Activated CD8-positive, alpha-beta T cell treated with anti-CD3 and anti-CD28 coated beads for 36 hours (primary cell): Measurements from ENCODE around the gene CELSR1. TPM values are rescaled to one million over a fixed set of nuclear protein-coding genes. Genes with fewer than 3 reads are reported as not detected.
A peak's percentile ranks its signal among the peaks of the same experiment; 100 is the strongest.
"Not testable (repeated sequence)": the region's sequence is repeated elsewhere in the genome, so short reads cannot be mapped to it uniquely, and the experiment has no call there.

ENCODE experiments used
- ATAC-seq: fragments of 200-7000 bp; cut with Tn5 transposase; one replicate; pipeline ENCODE4 v1.10.0; 2021; ENCODE audit warnings: mild to moderate bottlenecking, moderate library complexity
- CTCF ChIA-PET: fragments of 350-600 bp; sonication (Branson Sonifier 250); formaldehyde crosslinking; loops from one replicate; lab custom pipeline; 2021; ENCODE audit warnings: antibody characterized with exemption; lab: Charles Lee
- POLR2A ChIA-PET: fragments of 350-600 bp; sonication (Branson Sonifier 250); formaldehyde crosslinking; loops from one replicate; lab custom pipeline; 2021; ENCODE audit warnings: antibody characterized with exemption; lab: Charles Lee
- DNase-seq: peaks from one replicate; pipeline ENCODE4 v3.0.0-alpha.2; 2020
- H3K27ac Mint-ChIP-seq: one replicate; pipeline ENCODE4 v1.8.0; 2021; ENCODE audit warnings: mild to moderate bottlenecking, mixed read lengths
- H3K27me3 Mint-ChIP-seq: one replicate; pipeline ENCODE4 v1.8.0; 2021; ENCODE audit warnings: mixed read lengths
- H3K36me3 Mint-ChIP-seq: one replicate; pipeline ENCODE4 v1.8.0; 2021; ENCODE audit warnings: low read depth, mixed read lengths
- H3K4me1 Mint-ChIP-seq: one replicate; pipeline ENCODE4 v1.8.0; 2021; ENCODE audit warnings: low read depth, mixed read lengths
- H3K4me3 Mint-ChIP-seq: one replicate; pipeline ENCODE4 v1.8.0; 2021; ENCODE audit warnings: mild to moderate bottlenecking, moderate library complexity, mixed read lengths
- H3K9me3 Mint-ChIP-seq: one replicate; pipeline ENCODE4 v1.8.0; 2021; ENCODE audit warnings: mixed read lengths
- intact Hi-C: fragments of 100-400 bp; cut with micrococcal nuclease; formaldehyde crosslinking; loops from one replicate; pipeline ENCODE4 v1.10.0; 2022
- total RNA-seq, 2 experiments: library from RNA; stranded (reverse); gene quantifications; one replicate each; pipeline ENCODE4 v1.2.3, GENCODE V29; 2021
- TF ChIP-seq, protein P1 (sequence below): fragments of 200-600 bp; IDR thresholded peaks from one replicate; pipeline ENCODE4 v1.8.0; 2022; ENCODE audit warnings: antibody characterized with exemption, mild to moderate bottlenecking

Gene CELSR1
- total RNA-seq, 2 experiments from 2014 or later: 0.25 to 0.36 TPM

GRCh38 chr22:46517255-46517761 is 20.1 kb downstream of the CELSR1 start:
- DNase-seq (no peak), ATAC-seq (no peak)
- Mint-ChIP-seq H3K27ac (no peak overlapping the region), H3K4me1 (no peaks in the 10 kb centered on the region), H3K4me3 (no peak overlapping the region), H3K27me3 (no peaks in the 10 kb centered on the region), H3K9me3 (no peaks in the 10 kb centered on the region), H3K36me3 (no peaks in the 10 kb centered on the region)
- TF ChIP-seq, protein P1, sequence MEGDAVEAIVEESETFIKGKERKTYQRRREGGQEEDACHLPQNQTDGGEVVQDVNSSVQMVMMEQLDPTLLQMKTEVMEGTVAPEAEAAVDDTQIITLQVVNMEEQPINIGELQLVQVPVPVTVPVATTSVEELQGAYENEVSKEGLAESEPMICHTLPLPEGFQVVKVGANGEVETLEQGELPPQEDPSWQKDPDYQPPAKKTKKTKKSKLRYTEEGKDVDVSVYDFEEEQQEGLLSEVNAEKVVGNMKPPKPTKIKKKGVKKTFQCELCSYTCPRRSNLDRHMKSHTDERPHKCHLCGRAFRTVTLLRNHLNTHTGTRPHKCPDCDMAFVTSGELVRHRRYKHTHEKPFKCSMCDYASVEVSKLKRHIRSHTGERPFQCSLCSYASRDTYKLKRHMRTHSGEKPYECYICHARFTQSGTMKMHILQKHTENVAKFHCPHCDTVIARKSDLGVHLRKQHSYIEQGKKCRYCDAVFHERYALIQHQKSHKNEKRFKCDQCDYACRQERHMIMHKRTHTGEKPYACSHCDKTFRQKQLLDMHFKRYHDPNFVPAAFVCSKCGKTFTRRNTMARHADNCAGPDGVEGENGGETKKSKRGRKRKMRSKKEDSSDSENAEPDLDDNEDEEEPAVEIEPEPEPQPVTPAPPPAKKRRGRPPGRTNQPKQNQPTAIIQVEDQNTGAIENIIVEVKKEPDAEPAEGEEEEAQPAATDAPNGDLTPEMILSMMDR: no peak
- CTCF ChIA-PET: interaction anchor here (1.2 kb wide), 1 partner anchor 150 kb away, joined by 3 read pairs; no protein-coding TSS in a partner anchor
- POLR2A ChIA-PET: no interaction called here
- intact Hi-C loops: no loop called here

GRCh38 chr22:46516638-46517037 is 20.8 kb downstream of the CELSR1 start:
- ChIA-PET CTCF (interaction anchor here (1.2 kb wide), 1 partner anchor 149 kb away, joined by 3 read pairs; no protein-coding TSS in a partner anchor), POLR2A (no interaction called here)
- intact Hi-C loops: no loop called here
- no peak overlapping the region for H3K27ac Mint-ChIP-seq
- H3K27me3 Mint-ChIP-seq: no peaks in the 10 kb centered on the region
- H3K4me1 Mint-ChIP-seq: no peaks in the 10 kb centered on the region
- H3K4me3 Mint-ChIP-seq: no peak overlapping the region
- DNase-seq (no peak), ATAC-seq (no peak)
- TF ChIP-seq, protein P1: no peak
- no peaks in the 10 kb centered on the region for H3K9me3 Mint-ChIP-seq
- no peaks in the 10 kb centered on the region for H3K36me3 Mint-ChIP-seq

GRCh38 chr22:46516112-46516487 is 21.3 kb downstream of the CELSR1 start:
- H3K9me3 Mint-ChIP-seq, H3K4me1 Mint-ChIP-seq, H3K36me3 Mint-ChIP-seq, POLR2A ChIA-PET, H3K27me3 Mint-ChIP-seq, DNase-seq, H3K27ac Mint-ChIP-seq, H3K4me3 Mint-ChIP-seq, CTCF ChIA-PET, intact Hi-C loops, ATAC-seq: not testable (repeated sequence)

- no peaks in the 10 kb centered on the region for H3K9me3 Mint-ChIP-seq
- H3K4me1 Mint-ChIP-seq: no peaks in the 10 kb centered on the region
- no peak overlapping the region for H3K27ac Mint-ChIP-seq
- ChIA-PET CTCF (interaction anchor here (1.2 kb wide), 1 partner anchor 48 kb away, joined by 3 read pairs; no protein-coding TSS in a partner anchor), POLR2A (no interaction called here)
- intact Hi-C loops: no loop called here
- H3K4me3 Mint-ChIP-seq: no peak overlapping the region
- no peaks in the 10 kb centered on the region for H3K27me3 Mint-ChIP-seq
- peak; percentile 53 for ATAC-seq
- TF ChIP-seq, protein P1: no peak
- H3K36me3 Mint-ChIP-seq: no peaks in the 10 kb centered on the region
- DNase-seq: peak; percentile 17
These were observed 22.0 kb downstream of the CELSR1 start for GRCh38 chr22:46515208-46516111.

DNA sequence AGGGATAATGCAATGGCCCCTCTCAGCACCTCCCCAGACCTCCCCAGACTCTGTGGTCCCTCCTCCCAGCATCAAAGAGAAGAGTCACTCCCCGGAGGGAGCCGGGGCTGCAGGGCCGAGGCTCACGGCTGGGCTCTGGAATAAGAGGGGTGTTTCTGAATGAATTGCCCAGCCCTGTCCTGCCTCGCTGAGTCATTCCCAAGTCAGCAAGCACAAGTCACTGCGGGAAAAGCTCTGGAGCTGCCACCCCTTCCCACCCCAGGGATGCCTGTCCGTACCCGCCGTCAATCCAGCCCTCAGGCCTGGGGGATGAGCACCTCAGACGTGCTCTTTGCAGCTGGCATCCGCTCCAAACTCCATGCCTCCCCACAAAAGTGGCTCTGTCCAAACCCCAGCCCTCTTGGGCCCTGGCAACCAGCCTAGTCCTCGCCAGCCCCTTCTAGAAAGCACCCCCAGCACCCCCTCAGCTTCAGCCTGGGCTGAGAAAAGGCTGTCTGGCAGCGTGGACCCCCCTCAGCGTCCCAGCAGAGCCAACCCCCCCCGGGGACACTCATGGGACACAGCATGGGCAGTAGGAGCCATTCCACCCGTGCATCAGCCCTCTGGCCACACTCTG is 22.7 kb downstream of the CELSR1 start:
- TF ChIP-seq, protein P1: no peak
- no peaks in the 10 kb centered on the region for H3K27me3 Mint-ChIP-seq
- CTCF ChIA-PET: interaction anchor here (1.2 kb wide), 1 partner anchor 48 kb away, joined by 3 read pairs; no protein-coding TSS in a partner anchor
- ATAC-seq: no peak
- no peak overlapping the region for H3K27ac Mint-ChIP-seq
- intact Hi-C loops: no loop called here
- H3K4me3 Mint-ChIP-seq: no peak overlapping the region
- POLR2A ChIA-PET: no interaction called here
- H3K4me1 Mint-ChIP-seq: peaks cover 2% of the 10 kb centered on the region
- no peaks in the 10 kb centered on the region for H3K36me3 Mint-ChIP-seq
- H3K9me3 Mint-ChIP-seq: no peaks in the 10 kb centered on the region
- DNase-seq: no peak
